ENCODE measurements around the gene PNMA1. TPM values are rescaled to one million over a fixed set of nuclear protein-coding genes. Genes with fewer than 3 reads are reported as not detected.
A peak's percentile ranks its signal among the peaks of the same experiment; 100 is the strongest.

The PNMA1 gene
- total and polyA plus RNA-seq, 2 of the 13 experiments (the other 11 are each of a cell fraction or from before 2014, with no cell fraction given) = 7.0 to 8.3 TPM

- no peak for TF ChIP-seq FOXA3 (CRISPR knock-in tag; IDR thresholded peaks at IDR 0.05)
- TF ChIP-seq DNMT1 (CRISPR knock-in tag; IDR thresholded peaks at IDR 0.05) = no peak
- TF ChIP-seq ZFP1 (CRISPR knock-in tag; IDR thresholded peaks at IDR 0.05) = no peak
- no peak for TF ChIP-seq ZNF550 (CRISPR knock-in tag; IDR thresholded peaks at IDR 0.05; ENCODE audit: borderline replicate concordance)
- TF ChIP-seq ZNF644 (CRISPR knock-in tag; IDR thresholded peaks at IDR 0.05; ENCODE audit: low read depth) = no peak
- TF ChIP-seq STAG1 (CRISPR knock-in tag; IDR thresholded peaks at IDR 0.05) = peak; percentile 68
- TF ChIP-seq SPEN (CRISPR knock-in tag; IDR thresholded peaks at IDR 0.05; ENCODE audit: low read depth) = peak; percentile 41; the same call in 1 of the 2 replicates
- TF ChIP-seq ELF1 (CRISPR knock-in tag; IDR thresholded peaks at IDR 0.05) = no peak
- TF ChIP-seq KLF16 (CRISPR knock-in tag; IDR thresholded peaks at IDR 0.05) = no peak; a peak in 1 of 4 replicates
- TF ChIP-seq ZNF263 (CRISPR knock-in tag; IDR thresholded peaks at IDR 0.05) = peak; percentile 65; the same call in 1 of the 2 replicates
- TF ChIP-seq TRIM24 (CRISPR knock-in tag; IDR thresholded peaks at IDR 0.05) = no peak
- TF ChIP-seq, protein P1, sequence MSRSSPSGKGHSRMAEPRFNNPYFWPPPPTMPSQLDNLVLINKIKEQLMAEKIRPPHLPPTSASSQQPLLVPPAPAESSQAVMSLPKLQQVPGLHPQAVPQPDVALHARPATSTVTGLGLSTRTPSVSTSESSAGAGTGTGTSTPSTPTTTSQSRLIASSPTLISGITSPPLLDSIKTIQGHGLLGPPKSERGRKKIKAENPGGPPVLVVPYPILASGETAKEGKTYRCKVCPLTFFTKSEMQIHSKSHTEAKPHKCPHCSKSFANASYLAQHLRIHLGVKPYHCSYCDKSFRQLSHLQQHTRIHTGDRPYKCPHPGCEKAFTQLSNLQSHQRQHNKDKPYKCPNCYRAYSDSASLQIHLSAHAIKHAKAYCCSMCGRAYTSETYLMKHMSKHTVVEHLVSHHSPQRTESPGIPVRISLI (CRISPR knock-in tag; IDR thresholded peaks at IDR 0.05; ENCODE audit: borderline replicate concordance) = no peak
- TF ChIP-seq ZNF501 (CRISPR knock-in tag; IDR thresholded peaks at IDR 0.05) = peak; percentile 49
- no peak for TF ChIP-seq ZNF17 (CRISPR knock-in tag; IDR thresholded peaks at IDR 0.05)
- TF ChIP-seq NFKB2 (CRISPR knock-in tag; IDR thresholded peaks at IDR 0.05; ENCODE audit: borderline replicate concordance) = no peak
- peak; percentile 42; the same call in 1 of the 2 replicates for TF ChIP-seq MYC (CRISPR knock-in tag; IDR thresholded peaks at IDR 0.05; ENCODE audit: borderline replicate concordance)
- TF ChIP-seq, protein P2, sequence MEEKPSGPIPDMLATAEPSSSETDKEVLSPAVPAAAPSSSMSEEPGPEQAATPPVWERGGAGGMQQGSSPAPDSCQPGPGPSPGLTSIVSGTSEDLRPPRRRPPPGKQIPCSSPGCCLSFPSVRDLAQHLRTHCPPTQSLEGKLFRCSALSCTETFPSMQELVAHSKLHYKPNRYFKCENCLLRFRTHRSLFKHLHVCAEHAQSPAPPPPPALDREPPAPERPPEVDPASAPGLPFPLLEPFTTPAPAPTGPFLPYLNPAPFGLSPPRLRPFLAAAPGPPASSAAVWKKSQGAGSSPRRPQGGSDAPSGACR (CRISPR knock-in tag; IDR thresholded peaks at IDR 0.05) = peak; percentile 88
- 0 out of 2 replicates have a peak, but pooled peaks have one; percentile 36 for TF ChIP-seq ZNF275 (CRISPR knock-in tag; IDR thresholded peaks at IDR 0.05; ENCODE audit: borderline replicate concordance)
- no peak for TF ChIP-seq HNF4G (IDR thresholded peaks at IDR 0.05; ENCODE audit: borderline replicate concordance, low read depth, low read length)
- TF ChIP-seq HNF4G (CRISPR knock-in tag; IDR thresholded peaks at IDR 0.05; ENCODE audit: borderline replicate concordance, low read depth) = no peak; the same call in 1 of the 2 replicates
- no peak for TF ChIP-seq KAT2B (IDR thresholded peaks at IDR 0.05; ENCODE audit: borderline replicate concordance, low read depth, low read length)
- TF ChIP-seq, protein P3, sequence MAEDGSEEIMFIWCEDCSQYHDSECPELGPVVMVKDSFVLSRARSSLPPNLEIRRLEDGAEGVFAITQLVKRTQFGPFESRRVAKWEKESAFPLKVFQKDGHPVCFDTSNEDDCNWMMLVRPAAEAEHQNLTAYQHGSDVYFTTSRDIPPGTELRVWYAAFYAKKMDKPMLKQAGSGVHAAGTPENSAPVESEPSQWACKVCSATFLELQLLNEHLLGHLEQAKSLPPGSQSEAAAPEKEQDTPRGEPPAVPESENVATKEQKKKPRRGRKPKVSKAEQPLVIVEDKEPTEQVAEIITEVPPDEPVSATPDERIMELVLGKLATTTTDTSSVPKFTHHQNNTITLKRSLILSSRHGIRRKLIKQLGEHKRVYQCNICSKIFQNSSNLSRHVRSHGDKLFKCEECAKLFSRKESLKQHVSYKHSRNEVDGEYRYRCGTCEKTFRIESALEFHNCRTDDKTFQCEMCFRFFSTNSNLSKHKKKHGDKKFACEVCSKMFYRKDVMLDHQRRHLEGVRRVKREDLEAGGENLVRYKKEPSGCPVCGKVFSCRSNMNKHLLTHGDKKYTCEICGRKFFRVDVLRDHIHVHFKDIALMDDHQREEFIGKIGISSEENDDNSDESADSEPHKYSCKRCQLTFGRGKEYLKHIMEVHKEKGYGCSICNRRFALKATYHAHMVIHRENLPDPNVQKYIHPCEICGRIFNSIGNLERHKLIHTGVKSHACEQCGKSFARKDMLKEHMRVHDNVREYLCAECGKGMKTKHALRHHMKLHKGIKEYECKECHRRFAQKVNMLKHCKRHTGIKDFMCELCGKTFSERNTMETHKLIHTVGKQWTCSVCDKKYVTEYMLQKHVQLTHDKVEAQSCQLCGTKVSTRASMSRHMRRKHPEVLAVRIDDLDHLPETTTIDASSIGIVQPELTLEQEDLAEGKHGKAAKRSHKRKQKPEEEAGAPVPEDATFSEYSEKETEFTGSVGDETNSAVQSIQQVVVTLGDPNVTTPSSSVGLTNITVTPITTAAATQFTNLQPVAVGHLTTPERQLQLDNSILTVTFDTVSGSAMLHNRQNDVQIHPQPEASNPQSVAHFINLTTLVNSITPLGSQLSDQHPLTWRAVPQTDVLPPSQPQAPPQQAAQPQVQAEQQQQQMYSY (CRISPR knock-in tag; IDR thresholded peaks at IDR 0.05) = no peak
- no peak for TF ChIP-seq MEIS1 (CRISPR knock-in tag; IDR thresholded peaks at IDR 0.05; ENCODE audit: borderline replicate concordance)
- TF ChIP-seq KDM1A (CRISPR knock-in tag; IDR thresholded peaks at IDR 0.05) = no peak
Measured at GRCh38 chr14:73758392-73759182, 44.4 kb upstream of the PNMA1 start (continued).

Data from HepG2 (cell line).